Breast epithelium (tissue), 4 donors: ENCODE results near the gene KIF9. TPM values are rescaled to one million over a fixed set of nuclear protein-coding genes. Genes with fewer than 3 reads are reported as not detected.
A peak's percentile ranks its signal among the peaks of the same experiment; 100 is the strongest.

Experiments used
- DNase-seq, 2 donors: peaks; one replicate each; pipeline ENCODE4 v3.0.0-alpha.2; 2019; ENCODE audit warnings: low spot score in 2 of 2
- H3K27ac ChIP-seq, 2 donors: fragments of 200-600 bp; sonication (generic) in 1 of 2; one replicate each; pipeline ENCODE4 v1.5.1; 2016 to 2019; ENCODE audit warnings: mild to moderate bottlenecking in 1 of 2
- H3K27me3 ChIP-seq, 2 donors: fragments of 200-600 bp; sonication (generic) in 1 of 2; one replicate each; pipeline versions ENCODE4 v1.5.1 to v1.6.0; 2017 to 2019; ENCODE audit warnings: control low read depth in 1 of 2, mild to moderate bottlenecking in 1 of 2
- H3K36me3 ChIP-seq: fragments of 200-600 bp; one replicate; pipeline ENCODE4 v1.5.1; 2019
- H3K4me1 ChIP-seq, 2 donors: fragments of 200-600 bp; sonication (generic); one replicate each; pipeline ENCODE4 v1.5.1; 2016 to 2019; ENCODE audit warnings: control low read depth in 1 of 2
- H3K4me3 ChIP-seq, 3 donors: fragments of 200-600 bp; sonication (generic); 1 replicate in 2 of 3; 2 replicates in 1 of 3; pipeline ENCODE4 v1.5.1; 2016 to 2019; ENCODE audit warnings: mild to moderate bottlenecking in 3 of 3, moderate library complexity in 2 of 3
- H3K9me3 ChIP-seq, 2 donors: fragments of 200-600 bp; sonication (generic) in 1 of 2; one replicate each; pipeline ENCODE4 v1.5.1; 2016 to 2019; ENCODE audit warnings: control low read depth in 1 of 2
- POLR2A ChIP-seq: fragments of 450-650 bp; IDR thresholded peaks from one replicate; pipeline ENCODE4 v1.6.1; 2016; ENCODE audit warnings: antibody characterized with exemption, mild to moderate bottlenecking, moderate library complexity
- POLR2AphosphoS5 ChIP-seq, 3 donors: sonication (generic); formaldehyde crosslinking; IDR thresholded peaks; one replicate each; pipeline ENCODE4 v1.6.1; 2017; ENCODE audit warnings: antibody characterized with exemption in 3 of 3
- intact Hi-C: fragments of 100-400 bp; cut with DNase I; formaldehyde crosslinking; loops from one replicate; pipeline ENCODE4 v1.15.1; 2023; ENCODE audit warnings: low total_unique reads
- total RNA-seq, 3 donors: library from RNA; depleted of rRNA; stranded (reverse); fragments of >200 nt; gene quantifications; one replicate each; pipeline ENCODE4 v1.1.0, GENCODE V29; 2016
- TF ChIP-seq, protein P1 (sequence below), 3 donors: fragments of 450-650 bp; IDR thresholded peaks; one replicate each; pipeline ENCODE4 v1.5.1; 2016 to 2017; ENCODE audit warnings: antibody characterized with exemption in 3 of 3, mild to moderate bottlenecking in 3 of 3, moderate library complexity in 3 of 3

KIF9 gene
- total RNA-seq, 3 donors from 2014 or later, result 4.5 to 10.7 (median 9.5) TPM

DNA sequence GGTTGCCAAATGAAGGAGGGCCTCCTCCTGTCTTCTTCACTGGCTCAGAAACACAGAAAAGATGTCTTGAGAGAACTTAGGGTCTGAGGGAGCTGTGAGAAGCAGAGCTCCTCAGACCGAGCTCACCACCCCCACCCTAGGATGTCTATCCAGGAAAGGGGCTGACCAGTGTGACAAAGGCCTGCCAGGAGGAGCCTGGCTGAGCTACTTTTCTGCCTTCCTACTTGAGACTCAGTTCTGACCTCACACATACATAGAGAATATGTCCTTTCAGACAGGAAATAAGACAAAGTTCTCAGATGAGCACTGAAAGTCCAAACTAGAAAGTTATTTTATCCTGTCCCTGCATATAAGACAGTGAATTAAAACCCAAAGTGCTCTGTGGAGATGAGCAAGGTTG is 54.5 kb downstream of the KIF9 start:
- no peaks in the 10 kb centered on the region for H3K9me3 ChIP-seq
- intact Hi-C loops, result no loop called here
- peak overlapping the region in 1 of 2 donors; percentile 53 for H3K27ac ChIP-seq
- no peak for DNase-seq
- TF ChIP-seq POLR2A, result no peak
- no peak for TF ChIP-seq POLR2AphosphoS5 (IDR thresholded peaks at IDR 0.05)
- TF ChIP-seq, protein P1, sequence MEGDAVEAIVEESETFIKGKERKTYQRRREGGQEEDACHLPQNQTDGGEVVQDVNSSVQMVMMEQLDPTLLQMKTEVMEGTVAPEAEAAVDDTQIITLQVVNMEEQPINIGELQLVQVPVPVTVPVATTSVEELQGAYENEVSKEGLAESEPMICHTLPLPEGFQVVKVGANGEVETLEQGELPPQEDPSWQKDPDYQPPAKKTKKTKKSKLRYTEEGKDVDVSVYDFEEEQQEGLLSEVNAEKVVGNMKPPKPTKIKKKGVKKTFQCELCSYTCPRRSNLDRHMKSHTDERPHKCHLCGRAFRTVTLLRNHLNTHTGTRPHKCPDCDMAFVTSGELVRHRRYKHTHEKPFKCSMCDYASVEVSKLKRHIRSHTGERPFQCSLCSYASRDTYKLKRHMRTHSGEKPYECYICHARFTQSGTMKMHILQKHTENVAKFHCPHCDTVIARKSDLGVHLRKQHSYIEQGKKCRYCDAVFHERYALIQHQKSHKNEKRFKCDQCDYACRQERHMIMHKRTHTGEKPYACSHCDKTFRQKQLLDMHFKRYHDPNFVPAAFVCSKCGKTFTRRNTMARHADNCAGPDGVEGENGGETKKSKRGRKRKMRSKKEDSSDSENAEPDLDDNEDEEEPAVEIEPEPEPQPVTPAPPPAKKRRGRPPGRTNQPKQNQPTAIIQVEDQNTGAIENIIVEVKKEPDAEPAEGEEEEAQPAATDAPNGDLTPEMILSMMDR (IDR thresholded peaks at IDR 0.05), result no peak
- no peaks in the 10 kb centered on the region for H3K4me1 ChIP-seq
- H3K4me3 ChIP-seq, result peak overlapping the region in 1 of 3 donors; percentile 19
- no peaks in the 10 kb centered on the region for H3K27me3 ChIP-seq
- no peaks in the 10 kb centered on the region for H3K36me3 ChIP-seq

- DNase-seq, result no peak
- no peaks in the 10 kb centered on the region for H3K36me3 ChIP-seq
- no peaks in the 10 kb centered on the region for H3K4me1 ChIP-seq
- TF ChIP-seq POLR2AphosphoS5 (IDR thresholded peaks at IDR 0.05) (no peak), POLR2A (no peak)
- TF ChIP-seq, protein P1 (IDR thresholded peaks at IDR 0.05), result no peak
- H3K27me3 ChIP-seq, result no peaks in the 10 kb centered on the region
- peak overlapping the region in 1 of 2 donors; percentile 53 for H3K27ac ChIP-seq
- intact Hi-C loops, result no loop called here
- H3K4me3 ChIP-seq, result peak overlapping the region in 1 of 3 donors; percentile 19
- no peaks in the 10 kb centered on the region for H3K9me3 ChIP-seq
These were observed 54.9 kb downstream of the KIF9 start for GRCh38 chr3:47227678-47228077.

- H3K4me3 ChIP-seq, result no peak overlapping the region
- H3K27ac ChIP-seq, result no peak overlapping the region
- intact Hi-C loops, result no loop called here
- no peaks in the 10 kb centered on the region for H3K36me3 ChIP-seq
- H3K9me3 ChIP-seq, result no peaks in the 10 kb centered on the region
- no peaks in the 10 kb centered on the region for H3K4me1 ChIP-seq
- no peaks in the 10 kb centered on the region for H3K27me3 ChIP-seq
- TF ChIP-seq, protein P1 (IDR thresholded peaks at IDR 0.05), result no peak
- TF ChIP-seq POLR2A (no peak), POLR2AphosphoS5 (IDR thresholded peaks at IDR 0.05) (no peak)
- DNase-seq, result no peak
These were observed 57.2 kb downstream of the KIF9 start for GRCh38 chr3:47225310-47225906.

GRCh38 chr3:47223755-47224154 is 58.8 kb downstream of the KIF9 start:
- no peak overlapping the region for H3K4me3 ChIP-seq
- TF ChIP-seq POLR2A (no peak), POLR2AphosphoS5 (IDR thresholded peaks at IDR 0.05) (no peak)
- TF ChIP-seq, protein P1 (IDR thresholded peaks at IDR 0.05), result no peak
- H3K9me3 ChIP-seq, result no peaks in the 10 kb centered on the region
- H3K27ac ChIP-seq, result no peak overlapping the region
- intact Hi-C loops, result no loop called here
- no peaks in the 10 kb centered on the region for H3K27me3 ChIP-seq
- H3K4me1 ChIP-seq, result no peaks in the 10 kb centered on the region
- no peaks in the 10 kb centered on the region for H3K36me3 ChIP-seq
- no peak for DNase-seq

GRCh38 chr3:47221798-47222197 is 60.8 kb downstream of the KIF9 start:
- intact Hi-C loops, result no loop called here
- no peak overlapping the region for H3K4me3 ChIP-seq
- H3K4me1 ChIP-seq, result no peaks in the 10 kb centered on the region
- H3K27ac ChIP-seq, result no peak overlapping the region
- TF ChIP-seq, protein P1 (IDR thresholded peaks at IDR 0.05), result no peak
- no peak for TF ChIP-seq POLR2A
- no peak for DNase-seq
- H3K36me3 ChIP-seq, result no peaks in the 10 kb centered on the region
- no peaks in the 10 kb centered on the region for H3K27me3 ChIP-seq
- no peaks in the 10 kb centered on the region for H3K9me3 ChIP-seq
